Measurements from ENCODE around the gene TLE4. TPM values are rescaled to one million over a fixed set of nuclear protein-coding genes. Genes with fewer than 3 reads are reported as not detected.

TLE4 gene
- total RNA-seq, 1 donor from 2014 or later = 58.0 TPM

DNA sequence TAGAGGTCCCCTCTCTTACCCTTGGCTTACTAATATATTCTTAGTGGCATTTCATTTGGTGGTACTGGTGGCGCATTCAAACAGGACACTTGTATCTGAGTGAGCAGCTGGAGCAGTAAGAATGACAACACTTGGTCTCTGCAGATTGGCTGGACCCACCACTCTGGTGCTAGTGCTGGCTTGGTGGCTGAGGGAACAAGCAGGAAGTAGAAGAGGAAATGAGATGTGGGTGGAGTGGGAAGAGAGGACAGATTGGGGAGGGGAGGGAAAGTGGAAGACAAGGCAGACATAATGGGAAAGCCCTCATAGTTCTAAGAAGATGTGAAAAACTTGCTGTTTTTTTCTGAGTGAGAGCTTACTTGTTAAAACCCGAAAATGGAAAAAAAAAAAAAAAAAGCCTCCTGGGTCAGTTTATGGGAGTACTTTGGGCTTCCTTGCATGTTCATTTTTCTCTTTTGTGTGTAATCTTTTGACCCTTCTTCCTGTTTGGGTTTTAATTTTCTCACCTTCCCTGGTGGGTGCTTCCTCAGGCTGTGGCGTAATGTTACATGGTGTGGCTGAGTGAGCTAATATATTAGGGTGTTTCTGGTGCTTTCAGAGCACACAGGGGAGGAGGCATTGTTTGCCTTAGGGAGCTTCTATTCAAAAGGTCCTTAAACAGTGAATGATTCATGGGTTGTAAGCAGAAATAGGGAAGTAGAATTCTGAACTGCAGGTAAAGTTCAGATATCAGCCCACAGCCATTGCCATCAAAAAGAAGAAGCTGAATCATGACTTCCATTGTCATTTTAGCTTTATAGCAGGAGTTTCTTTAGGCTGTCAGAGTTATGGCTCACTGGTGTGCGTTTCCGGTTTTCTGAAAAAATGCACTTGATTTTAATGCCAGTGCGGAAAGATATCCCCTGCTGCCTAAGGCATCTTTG, 52.3 kb downstream of the TLE4 start:
- TF ChIP-seq CTCF (IDR thresholded peaks at IDR 0.05) = no peak
- Histone ChIP-seq H3K9me3 (no peaks in the 10 kb centered on the region), H3K27me3 (no peaks in the 10 kb centered on the region), H3K4me3 (no peak overlapping the region), H3K4me1 (no peaks in the 10 kb centered on the region), H3K27ac (no peak overlapping the region), H3K36me3 (no peaks in the 10 kb centered on the region)
- intact Hi-C loops (cut with DNase I) = no loop called here
- DNase-seq (ENCODE audit: low spot score in 2 of 2) = peak in 1 of 2 donors; percentile 11

GRCh38 chr9:79629721-79630120, 58.0 kb downstream of the TLE4 start:
- H3K27me3 ChIP-seq = no peaks in the 10 kb centered on the region
- TF ChIP-seq CTCF (IDR thresholded peaks at IDR 0.05) = no peak
- H3K4me3 ChIP-seq = no peak overlapping the region
- H3K36me3 ChIP-seq = no peaks in the 10 kb centered on the region
- no peaks in the 10 kb centered on the region for H3K4me1 ChIP-seq
- intact Hi-C loops (cut with DNase I) = no loop called here
- no peak for DNase-seq (ENCODE audit: low spot score in 2 of 2)
- no peaks in the 10 kb centered on the region for H3K9me3 ChIP-seq
- no peak overlapping the region for H3K27ac ChIP-seq

DNA sequence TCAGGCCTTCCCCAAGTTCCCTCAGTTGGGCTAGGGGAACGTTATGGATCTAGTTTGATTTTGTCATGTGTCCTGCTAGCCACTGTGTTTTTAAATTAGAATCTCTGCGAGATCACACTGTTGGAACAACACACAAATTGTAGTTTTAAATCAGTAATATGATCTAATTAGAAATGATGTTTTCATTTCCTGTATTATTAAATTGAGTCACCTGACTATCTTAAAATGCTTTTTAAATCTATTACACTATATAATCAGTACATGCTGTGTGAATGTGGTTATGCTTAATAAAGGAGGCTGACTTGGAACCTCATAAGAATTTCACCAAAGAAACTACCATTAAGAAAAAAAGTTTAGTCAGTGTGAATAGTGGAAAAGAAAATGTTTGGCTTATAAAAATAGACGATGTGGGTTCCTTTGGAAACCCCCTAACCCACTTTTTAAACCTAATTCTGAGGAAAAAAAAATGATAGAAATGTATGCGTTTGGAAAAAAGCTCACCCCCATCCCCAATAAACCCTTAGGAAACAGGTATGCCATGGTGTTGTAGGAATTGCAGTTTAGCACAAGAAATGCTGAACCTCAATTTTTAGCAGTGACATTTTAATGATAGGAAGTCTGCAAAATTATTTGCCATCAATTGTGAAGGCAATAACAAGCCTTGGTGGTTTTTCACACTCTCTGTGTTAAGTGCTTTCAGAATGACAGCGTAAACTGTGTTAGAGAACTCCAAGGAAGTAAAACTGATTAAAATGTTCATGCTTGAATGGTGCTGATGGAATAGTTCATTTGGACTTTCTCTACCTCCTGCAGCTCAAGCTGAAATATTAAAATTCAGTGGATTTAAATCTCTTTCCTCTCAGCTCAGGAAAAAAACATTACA, 59.0 kb downstream of the TLE4 start:
- H3K4me1 ChIP-seq = no peaks in the 10 kb centered on the region
- H3K27me3 ChIP-seq = no peaks in the 10 kb centered on the region
- intact Hi-C loops (cut with DNase I) = no loop called here
- no peaks in the 10 kb centered on the region for H3K36me3 ChIP-seq
- H3K27ac ChIP-seq = no peak overlapping the region
- H3K9me3 ChIP-seq = no peaks in the 10 kb centered on the region
- DNase-seq (ENCODE audit: low spot score in 2 of 2) = no peak
- no peak for TF ChIP-seq CTCF (IDR thresholded peaks at IDR 0.05)
- H3K4me3 ChIP-seq = no peak overlapping the region

DNA sequence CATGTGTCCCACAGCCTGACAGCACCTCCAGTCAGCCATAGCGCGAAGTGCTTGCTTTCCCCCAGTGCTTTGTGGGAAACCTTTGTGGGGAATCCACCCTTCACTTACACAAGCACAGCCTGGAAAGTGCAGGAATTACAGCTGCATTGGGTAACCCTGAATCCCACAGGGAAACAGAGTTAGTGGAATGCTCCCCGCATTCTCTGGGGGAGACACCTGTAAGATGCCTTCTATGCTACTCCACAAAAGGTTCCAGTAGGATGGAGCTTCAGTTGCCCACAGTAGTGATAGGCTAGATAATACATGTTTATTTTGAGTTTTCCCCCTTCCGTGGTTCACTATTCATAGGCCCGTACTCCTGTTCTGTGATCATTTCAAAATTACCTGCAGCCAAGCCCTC, 60.3 kb downstream of the TLE4 start:
- intact Hi-C loops (cut with DNase I) = no loop called here
- Histone ChIP-seq H3K27ac (no peak overlapping the region), H3K4me3 (no peak overlapping the region), H3K4me1 (no peaks in the 10 kb centered on the region), H3K9me3 (no peaks in the 10 kb centered on the region), H3K36me3 (peaks cover 0 to 2% of the 10 kb centered on the region in 2 donors), H3K27me3 (no peaks in the 10 kb centered on the region)
- no peak for DNase-seq (ENCODE audit: low spot score in 2 of 2)
- no peak for TF ChIP-seq CTCF (IDR thresholded peaks at IDR 0.05)

DNA sequence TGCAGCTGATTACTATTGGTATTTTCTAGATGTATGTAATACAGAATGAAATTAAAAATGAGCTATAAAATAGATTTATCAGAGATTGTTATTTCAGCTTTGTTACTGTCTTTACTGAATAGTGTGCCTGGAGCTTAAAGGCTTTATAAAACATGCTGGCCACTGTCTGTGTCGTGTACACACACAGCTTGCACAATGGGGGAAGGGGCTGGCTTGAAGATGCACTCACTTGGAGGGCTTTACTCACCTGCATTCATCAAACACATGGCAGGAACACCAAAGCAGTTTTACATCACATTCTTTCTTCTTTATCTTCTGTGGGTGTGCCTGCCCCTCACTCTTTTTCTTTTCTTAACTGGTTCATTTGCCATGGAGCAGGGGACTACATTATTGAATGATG, 60.9 kb downstream of the TLE4 start:
- intact Hi-C loops (cut with DNase I) = no loop called here
- Histone ChIP-seq H3K4me1 (no peaks in the 10 kb centered on the region), H3K36me3 (peaks cover 0 to 2% of the 10 kb centered on the region in 2 donors), H3K4me3 (no peak overlapping the region), H3K27ac (no peak overlapping the region), H3K27me3 (no peaks in the 10 kb centered on the region), H3K9me3 (no peaks in the 10 kb centered on the region)
- DNase-seq (ENCODE audit: low spot score in 2 of 2) = no peak
- TF ChIP-seq CTCF (IDR thresholded peaks at IDR 0.05) = no peak

All from ascending aorta (tissue), 2 donors.